GM19238 (cell line): ENCODE data around the gene ANKFN1.
"Not testable (repeated sequence)": the region's sequence is repeated elsewhere in the genome, so short reads cannot be mapped to it uniquely, and the experiment has no call there.

ENCODE experiments used
- DNase-seq: peaks from one replicate; pipeline ENCODE4 v3.0.0; 2011; ENCODE audit warnings: low spot score; ENCODE audit not compliant: insufficient read length

ANKFN1 gene

GRCh38 chr17:56284482-56284881, 131.2 kb downstream of the ANKFN1 start:
- DNase-seq = no peak

DNA sequence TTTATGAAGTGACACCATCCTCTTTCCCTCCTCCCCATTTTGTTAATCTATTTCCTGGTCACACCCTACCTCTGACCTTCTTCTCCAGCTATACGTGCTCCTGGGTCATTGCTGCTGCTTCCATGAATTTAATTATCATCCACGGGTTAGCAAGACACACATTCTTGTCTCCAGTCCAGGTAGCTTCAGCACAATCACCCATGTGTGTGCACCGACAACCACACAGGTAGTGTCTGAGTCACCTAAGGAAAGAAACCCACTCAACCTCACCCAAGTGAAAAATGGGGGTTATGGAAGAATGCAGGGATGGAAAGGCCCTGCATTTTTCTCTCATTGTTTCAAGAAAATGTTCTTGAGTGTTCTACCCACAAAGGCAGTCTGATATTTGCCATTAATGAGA, 135.5 kb downstream of the ANKFN1 start:
- DNase-seq = not testable (repeated sequence)

GRCh38 chr17:56289321-56289720, 136.0 kb downstream of the ANKFN1 start:
- DNase-seq = no peak

GRCh38 chr17:56290101-56290801, 137.0 kb downstream of the ANKFN1 start:
- DNase-seq = no peak

DNA sequence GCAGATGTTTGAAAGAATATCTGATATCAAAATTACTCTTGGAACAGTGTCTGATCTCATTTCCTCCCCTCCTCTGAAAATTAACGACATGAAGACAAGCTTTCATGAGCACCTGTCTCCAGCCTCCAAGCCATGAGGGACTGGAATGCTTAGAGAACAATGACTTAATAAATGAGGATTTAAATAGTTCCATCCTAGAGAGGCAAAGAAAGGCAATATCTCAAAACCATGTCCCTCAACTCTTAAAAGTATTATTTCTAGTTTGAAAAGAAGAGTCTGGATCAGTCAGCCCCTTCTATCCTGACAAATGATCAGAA, 137.5 kb downstream of the ANKFN1 start:
- no peak for DNase-seq

- DNase-seq = no peak
These were observed 138.0 kb downstream of the ANKFN1 start for GRCh38 chr17:56291226-56291805.

DNA sequence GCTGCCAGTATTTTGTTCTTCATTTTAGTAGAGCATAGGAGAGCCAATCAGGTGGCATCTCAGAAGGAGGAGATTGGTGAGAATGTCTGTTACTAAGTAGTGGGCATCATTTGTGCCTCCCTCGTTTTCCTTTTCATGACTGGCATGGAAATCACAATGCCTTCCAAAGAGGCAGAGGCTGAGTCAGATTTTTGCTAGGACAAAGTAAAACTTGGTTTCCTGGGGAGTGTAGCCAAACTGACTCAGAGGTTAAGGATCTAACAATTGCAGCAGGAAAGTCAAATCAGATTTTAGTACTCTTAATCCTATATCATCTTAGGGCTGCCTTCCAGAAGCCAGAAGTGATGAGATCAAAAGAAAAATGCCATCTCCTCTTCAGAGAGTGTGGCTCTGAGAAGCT, 138.7 kb downstream of the ANKFN1 start:
- no peak for DNase-seq

DNA sequence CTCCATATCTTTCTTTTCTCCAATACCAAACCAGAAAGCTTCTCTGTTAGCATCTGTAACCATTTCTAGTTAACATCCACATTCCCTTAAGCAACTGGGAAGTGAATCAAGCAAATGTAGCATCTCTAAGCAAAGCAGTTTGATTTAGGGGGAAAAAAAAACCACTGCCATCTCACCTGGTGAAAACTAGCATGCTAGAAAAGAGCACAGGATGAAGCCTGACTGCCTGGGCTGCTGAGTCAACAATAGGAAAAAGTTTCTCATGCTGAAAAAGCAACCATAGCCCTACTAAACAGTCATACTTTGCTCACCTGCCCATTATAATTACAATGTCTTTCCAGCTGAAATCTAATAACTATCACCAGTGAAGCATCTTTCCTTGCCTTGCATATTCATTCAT, 139.3 kb downstream of the ANKFN1 start:
- DNase-seq = no peak

GRCh38 chr17:56297184-56297583, 143.9 kb downstream of the ANKFN1 start:
- no peak for DNase-seq

DNA sequence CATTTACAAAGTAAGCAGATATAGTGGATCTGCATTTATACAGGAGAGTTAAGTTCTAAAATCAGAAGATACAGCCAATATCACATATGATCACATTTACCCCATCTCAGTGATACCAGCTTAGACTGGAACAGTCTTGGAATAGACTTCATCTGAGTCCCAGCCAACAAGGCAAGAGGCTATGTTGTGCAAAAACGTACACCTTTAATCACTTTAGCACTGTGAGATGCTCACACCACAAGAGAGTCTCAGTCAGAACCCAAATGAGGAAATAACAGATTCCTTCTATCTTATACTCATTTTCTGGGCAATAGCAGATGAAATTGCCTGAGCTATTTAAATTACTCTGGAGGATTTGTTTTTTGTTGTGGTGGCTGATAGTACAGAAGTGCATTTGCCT, 145.6 kb downstream of the ANKFN1 start:
- DNase-seq = no peak

GRCh38 chr17:56300144-56300543, 146.9 kb downstream of the ANKFN1 start:
- DNase-seq = no peak

- DNase-seq = no peak
These were observed 151.7 kb downstream of the ANKFN1 start for GRCh38 chr17:56305007-56305406.

DNA sequence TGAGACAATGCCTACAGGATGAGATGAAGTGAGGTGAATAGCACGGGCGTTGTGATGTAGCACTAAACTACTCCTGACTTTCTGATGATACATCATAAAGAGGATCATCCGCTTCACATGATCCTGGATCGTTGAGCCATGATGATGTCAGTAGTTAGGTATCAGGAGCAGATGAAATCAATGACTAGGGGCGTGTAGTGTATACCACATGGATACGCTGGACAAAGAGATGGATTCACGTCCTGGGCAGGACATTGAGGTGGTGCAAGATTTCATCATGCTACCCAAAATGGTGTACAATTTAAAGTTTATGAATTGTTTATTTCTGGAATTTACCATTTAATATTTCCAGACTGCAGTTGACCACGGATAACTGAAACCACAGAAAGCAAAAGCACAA, 156.6 kb downstream of the ANKFN1 start:
- no peak for DNase-seq

DNA sequence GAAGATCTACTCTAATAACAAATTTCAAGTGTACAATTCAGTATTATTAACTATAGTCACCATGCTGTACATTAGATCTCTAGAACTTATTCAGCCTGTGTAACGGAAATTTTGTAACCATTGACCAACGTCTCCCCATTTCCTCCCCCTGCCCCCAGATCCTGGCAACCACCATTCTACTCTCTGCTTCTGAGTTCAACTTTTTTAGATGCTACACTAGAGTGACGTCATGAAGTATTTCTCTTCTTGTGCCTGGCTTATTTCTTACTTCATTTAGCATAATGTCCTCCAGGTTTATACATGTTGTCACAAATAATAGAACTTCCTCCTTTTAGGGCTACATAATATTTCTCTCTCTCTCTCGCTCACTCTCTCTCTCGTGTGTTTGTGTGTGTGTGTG, 157.5 kb downstream of the ANKFN1 start:
- DNase-seq = no peak

GRCh38 chr17:56313201-56313600, 159.9 kb downstream of the ANKFN1 start:
- no peak for DNase-seq

GRCh38 chr17:56314026-56314425, 160.8 kb downstream of the ANKFN1 start:
- no peak for DNase-seq

- DNase-seq = no peak
These were observed 161.8 kb downstream of the ANKFN1 start for GRCh38 chr17:56314984-56315602.

DNA sequence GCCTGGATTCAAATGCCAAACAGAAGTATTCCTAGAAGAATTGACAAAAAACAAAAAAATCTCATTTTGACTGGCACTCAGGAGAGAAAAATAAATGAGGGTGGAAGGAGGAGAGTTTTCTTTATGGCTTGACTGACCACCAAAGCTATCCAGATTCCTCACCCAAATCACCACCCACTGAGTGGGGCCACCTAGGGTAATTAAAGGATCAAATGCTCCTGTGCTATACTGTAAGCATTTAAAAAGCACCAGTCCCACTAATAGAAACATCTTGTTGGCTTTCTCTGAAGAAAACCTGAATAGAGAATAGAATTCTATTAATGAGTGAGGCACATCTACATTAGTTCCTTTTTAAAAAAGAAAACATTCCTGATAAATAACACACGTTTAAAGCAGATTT, 163.3 kb downstream of the ANKFN1 start:
- no peak for DNase-seq

- no peak for DNase-seq
These were observed 164.3 kb downstream of the ANKFN1 start for GRCh38 chr17:56317351-56318208.

- DNase-seq = peak; percentile 2
These were observed 166.3 kb downstream of the ANKFN1 start for GRCh38 chr17:56319531-56319930.

DNA sequence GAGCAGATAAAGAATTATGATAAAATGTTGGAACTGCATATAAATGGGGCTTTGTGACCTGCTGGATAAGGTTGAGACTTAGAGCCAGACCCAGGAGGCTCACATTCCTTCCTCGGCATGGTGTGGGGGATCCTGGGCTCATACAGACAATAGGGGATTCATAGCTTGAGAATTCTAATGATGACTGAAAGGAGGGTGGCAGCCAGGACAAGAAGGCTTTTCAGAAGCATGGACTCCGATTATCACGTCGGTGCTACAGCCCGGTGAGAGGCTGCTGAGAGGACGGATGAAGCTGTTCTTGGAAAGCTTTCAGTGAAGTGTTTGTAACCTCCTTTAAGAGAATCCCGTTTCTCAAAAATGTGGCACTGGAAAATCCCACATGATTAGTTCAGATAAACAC, 167.2 kb downstream of the ANKFN1 start:
- DNase-seq = no peak

DNA sequence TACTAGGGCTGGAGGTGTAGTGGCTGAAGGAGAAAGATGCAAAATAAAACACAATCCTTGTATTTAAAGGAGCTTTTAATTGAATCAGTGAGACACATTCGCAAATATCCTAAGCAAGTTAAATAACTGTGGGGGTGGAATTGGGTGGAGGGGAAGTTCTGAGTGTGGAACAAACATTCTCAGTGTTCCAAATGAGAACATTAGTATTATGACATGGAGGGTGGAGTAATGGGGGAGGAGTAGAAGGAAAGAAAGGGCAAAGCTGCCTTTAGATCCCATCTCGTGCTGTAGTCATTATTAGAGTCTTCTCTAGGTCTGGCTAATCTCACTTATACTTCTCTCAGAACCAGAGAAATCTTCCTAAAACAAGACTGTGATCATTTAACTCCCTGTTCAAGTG, 169.7 kb downstream of the ANKFN1 start:
- DNase-seq = no peak
